Subcutaneous abdominal adipose tissue (tissue), 5 donors: ENCODE results near the gene SLC6A12.

Experiments
- H3K27ac ChIP-seq: one replicate; pipeline ENCODE4 v1.7.0; 2013; ENCODE audit warnings: low read depth, mild to moderate bottlenecking, inconsistent platforms, low read length, moderate library complexity
- H3K27me3 ChIP-seq, 5 donors: one replicate each; pipeline ENCODE4 v1.7.0; 2013; ENCODE audit warnings: low read length in 5 of 5, inconsistent platforms in 1 of 5; ENCODE audit not compliant: control insufficient read depth in 5 of 5, insufficient read depth in 4 of 5
- H3K36me3 ChIP-seq, 5 donors: one replicate each; pipeline ENCODE4 v1.7.0; 2013; ENCODE audit warnings: low read length in 5 of 5; ENCODE audit not compliant: control insufficient read depth in 5 of 5, insufficient read depth in 5 of 5
- H3K4me1 ChIP-seq, 5 donors: one replicate each; pipeline ENCODE4 v1.7.0; 2013; ENCODE audit warnings: low read length in 5 of 5, mild to moderate bottlenecking in 3 of 5, moderate library complexity in 1 of 5; ENCODE audit not compliant: control insufficient read depth in 5 of 5, insufficient read depth in 5 of 5
- H3K4me3 ChIP-seq, 5 donors: one replicate each; pipeline ENCODE4 v1.7.0; 2013; ENCODE audit warnings: low read length in 5 of 5, low read depth in 1 of 5
- H3K9ac ChIP-seq, 5 donors: one replicate each; pipeline ENCODE4 v1.7.0; 2013; ENCODE audit warnings: low read length in 5 of 5, mild to moderate bottlenecking in 4 of 5, moderate library complexity in 3 of 5
- H3K9me3 ChIP-seq, 5 donors: one replicate each; pipeline ENCODE4 v1.7.0; 2013; ENCODE audit warnings: low read length in 5 of 5; ENCODE audit not compliant: control insufficient read depth in 5 of 5
- donor health status: healthy.
- donor health status: healthy.
- donor health status: healthy.
- donor health status: healthy.
- donor health status: healthy.

The SLC6A12 gene

DNA sequence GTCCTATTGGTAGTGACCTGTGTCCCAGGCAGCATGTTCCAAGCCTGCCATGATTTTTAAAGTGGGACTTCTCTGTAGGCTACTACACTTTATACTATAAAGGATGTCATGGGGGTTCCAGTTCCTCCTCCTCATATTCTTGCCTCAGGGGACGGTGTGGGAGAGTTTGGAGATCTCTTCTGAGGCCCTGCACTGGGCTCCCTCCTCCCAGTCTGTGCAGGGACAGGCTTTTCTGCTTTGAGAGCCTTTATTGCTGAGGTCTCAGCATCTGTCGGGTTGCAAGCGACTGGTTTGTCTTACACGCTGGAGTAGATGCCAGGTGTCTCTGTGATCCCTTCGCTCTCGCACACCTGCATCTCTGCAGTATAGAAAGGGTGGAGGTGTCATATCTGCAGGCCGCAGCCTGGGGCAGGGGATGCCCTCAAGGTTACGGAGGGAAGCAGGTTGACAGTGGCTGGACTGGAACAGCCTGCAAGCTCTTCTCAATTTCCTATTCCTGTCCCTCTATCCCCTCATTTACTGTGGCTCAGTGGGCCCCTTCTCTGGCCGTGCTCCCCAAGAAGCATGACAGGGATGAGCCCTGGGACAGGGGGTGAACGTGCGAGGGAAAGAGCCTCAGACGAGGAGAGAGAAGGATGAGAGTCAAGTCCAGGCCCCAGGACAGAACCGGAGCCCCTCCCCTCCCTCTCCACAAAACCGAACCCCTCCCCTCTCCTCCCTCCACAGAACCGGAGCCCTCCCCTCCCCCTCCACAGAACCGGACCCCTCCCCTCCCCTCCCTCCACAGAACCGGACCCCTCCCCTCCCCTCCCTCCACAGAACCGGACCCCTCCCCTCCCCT, 51.3 kb downstream of the SLC6A12 start:
- H3K9ac ChIP-seq: no peak overlapping the region
- no peaks in the 10 kb centered on the region for H3K9me3 ChIP-seq
- no peak overlapping the region for H3K27ac ChIP-seq
- no peaks in the 10 kb centered on the region for H3K27me3 ChIP-seq
- H3K4me1 ChIP-seq: peaks cover 0 to 13% (median 0%) of the 10 kb centered on the region in 5 donors
- H3K36me3 ChIP-seq: peaks cover 0 to 8% (median 2%) of the 10 kb centered on the region in 5 donors
- no peak overlapping the region for H3K4me3 ChIP-seq

DNA sequence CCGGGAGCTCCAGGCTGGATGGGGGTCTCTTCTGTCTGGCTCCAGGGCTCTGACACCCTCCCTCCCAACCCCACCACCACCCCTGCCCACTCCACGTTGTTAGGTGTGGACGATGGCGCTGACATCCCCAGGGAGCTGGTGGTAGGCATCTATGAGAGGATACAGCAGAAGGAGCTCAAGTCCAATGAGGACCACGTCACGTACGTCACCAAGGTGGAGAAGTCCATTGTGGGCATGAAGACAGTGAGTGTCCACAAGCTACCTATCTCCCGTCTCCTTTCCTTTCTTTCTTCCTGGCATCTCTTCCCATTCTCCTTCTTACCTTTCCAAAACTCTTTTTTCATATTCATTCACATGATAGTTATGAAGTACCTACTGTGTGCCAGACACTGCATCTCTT, 52.1 kb downstream of the SLC6A12 start:
- H3K36me3 ChIP-seq: peaks cover 0 to 8% (median 2%) of the 10 kb centered on the region in 5 donors
- H3K9ac ChIP-seq: no peak overlapping the region
- no peaks in the 10 kb centered on the region for H3K27me3 ChIP-seq
- H3K4me3 ChIP-seq: no peak overlapping the region
- no peak overlapping the region for H3K27ac ChIP-seq
- peaks cover 0 to 5% (median 0%) of the 10 kb centered on the region in 5 donors for H3K4me1 ChIP-seq
- H3K9me3 ChIP-seq: no peaks in the 10 kb centered on the region

DNA sequence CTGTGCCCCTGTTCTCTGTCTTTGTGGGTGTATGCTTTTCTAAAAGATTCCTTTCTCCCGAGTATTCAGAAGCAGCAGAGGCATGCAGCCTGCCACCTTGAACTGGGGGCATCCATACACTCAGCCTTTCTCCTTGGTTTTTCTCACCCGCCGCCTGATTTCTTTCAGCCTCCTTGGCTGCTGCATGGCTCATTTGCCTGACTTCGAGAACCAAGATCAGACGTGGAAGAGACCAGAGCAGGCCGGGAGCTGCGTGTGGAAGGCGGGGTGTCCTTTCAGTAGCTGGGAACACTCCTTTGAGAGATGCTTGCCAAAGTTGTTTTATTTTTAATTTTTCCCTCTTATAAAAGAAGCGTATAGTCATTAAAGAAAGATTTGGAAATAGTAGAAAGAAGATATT, 53.1 kb downstream of the SLC6A12 start:
- no peak overlapping the region for H3K9ac ChIP-seq

DNA sequence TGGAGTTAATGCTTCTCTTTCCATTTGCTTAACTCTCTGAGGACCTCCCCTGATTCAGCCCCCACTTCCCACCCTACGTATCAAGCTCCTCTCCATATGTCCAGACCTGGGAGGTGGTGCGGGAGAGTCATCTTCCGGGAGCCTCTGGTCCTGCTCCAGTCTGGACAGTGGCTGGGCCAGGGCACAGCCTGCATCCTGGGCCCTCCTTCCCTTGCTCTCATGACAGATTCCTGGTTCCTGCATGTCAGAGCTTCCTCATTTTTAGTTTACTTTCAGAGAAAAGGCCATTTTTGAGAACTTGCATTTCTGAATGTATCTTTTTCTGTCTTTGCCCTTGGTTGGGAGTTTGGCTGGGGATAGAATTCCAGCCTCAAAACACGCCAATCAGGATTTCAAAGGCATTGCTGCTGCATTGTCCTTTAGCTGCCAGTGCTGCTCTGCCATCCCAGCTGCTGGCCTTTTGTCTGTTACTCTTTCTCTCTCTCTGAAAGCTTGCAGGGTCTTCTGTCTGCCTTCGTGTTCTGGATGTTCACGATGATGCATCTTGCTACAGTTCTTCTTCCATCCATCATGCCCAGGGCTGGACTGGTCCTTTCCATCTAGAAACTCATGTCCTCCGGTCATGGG, 54.7 kb downstream of the SLC6A12 start:
- Histone ChIP-seq H3K4me3 (no peak overlapping the region), H3K9ac (no peak overlapping the region), H3K27ac (no peak overlapping the region), H3K27me3 (peaks cover 0 to 6% (median 0%) of the 10 kb centered on the region in 5 donors), H3K9me3 (no peaks in the 10 kb centered on the region), H3K36me3 (peaks cover 0 to 5% (median 0%) of the 10 kb centered on the region in 5 donors), H3K4me1 (no peaks in the 10 kb centered on the region)

More for the DNA sequence above, 53.1 kb downstream of the SLC6A12 start:
- H3K4me3 ChIP-seq: no peak overlapping the region
- H3K9me3 ChIP-seq: no peaks in the 10 kb centered on the region
- H3K36me3 ChIP-seq: peaks cover 0 to 8% (median 2%) of the 10 kb centered on the region in 5 donors
- peaks cover 0 to 3% (median 0%) of the 10 kb centered on the region in 5 donors for H3K27me3 ChIP-seq
- H3K4me1 ChIP-seq: no peaks in the 10 kb centered on the region
- no peak overlapping the region for H3K27ac ChIP-seq

DNA sequence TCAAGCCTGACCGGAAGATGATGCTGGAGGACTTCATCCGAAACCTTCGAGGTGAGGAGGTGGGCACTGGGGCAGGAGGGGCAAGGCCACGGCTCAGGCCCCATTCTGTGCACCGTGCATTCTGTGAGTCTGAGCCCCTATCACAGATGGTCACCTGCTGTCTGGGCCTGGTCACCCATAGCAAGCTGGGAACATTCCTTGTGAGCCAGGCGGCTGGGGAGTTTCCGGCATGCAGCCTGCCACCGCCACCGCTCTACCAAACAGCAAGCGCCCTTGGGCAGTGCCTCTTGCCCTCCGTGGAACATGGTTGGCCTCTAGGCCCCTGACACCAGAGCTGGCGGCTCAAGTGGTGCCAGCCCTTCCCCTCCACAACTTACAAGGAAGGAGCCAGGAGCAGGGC, 56.3 kb downstream of the SLC6A12 start:
- no peaks in the 10 kb centered on the region for H3K9me3 ChIP-seq

DNA sequence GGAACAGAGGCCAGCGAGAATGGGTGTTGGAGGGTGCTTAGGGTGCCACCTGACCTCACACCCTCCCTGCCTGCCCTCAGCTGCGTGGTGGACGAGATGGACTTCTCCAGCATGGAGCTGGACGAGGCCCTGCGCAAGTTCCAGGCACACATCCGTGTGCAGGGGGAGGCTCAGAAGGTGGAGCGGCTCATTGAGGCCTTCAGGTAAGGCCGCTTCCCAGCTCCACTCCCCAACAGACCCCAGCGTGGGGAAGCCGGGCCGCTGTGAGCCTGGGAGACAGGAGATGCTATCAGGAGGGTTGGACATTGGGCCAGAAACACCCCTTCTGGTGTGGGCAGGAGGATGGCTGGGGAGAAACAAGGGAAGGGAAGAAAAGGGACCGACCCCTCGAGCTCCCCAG, 57.0 kb downstream of the SLC6A12 start:
- peaks cover 0 to 6% (median 0%) of the 10 kb centered on the region in 5 donors for H3K27me3 ChIP-seq
- no peak overlapping the region for H3K27ac ChIP-seq
- H3K36me3 ChIP-seq: no peaks in the 10 kb centered on the region
- H3K9me3 ChIP-seq: no peaks in the 10 kb centered on the region
- peaks cover 0 to 16% (median 10%) of the 10 kb centered on the region in 5 donors for H3K4me1 ChIP-seq
- H3K4me3 ChIP-seq: no peak overlapping the region
- no peak overlapping the region for H3K9ac ChIP-seq

More for the DNA sequence above, 56.3 kb downstream of the SLC6A12 start:
- Histone ChIP-seq H3K27me3 (peaks cover 0 to 6% (median 0%) of the 10 kb centered on the region in 5 donors), H3K4me3 (no peak overlapping the region), H3K4me1 (peaks cover 0 to 10% (median 8%) of the 10 kb centered on the region in 5 donors), H3K27ac (no peak overlapping the region), H3K36me3 (no peaks in the 10 kb centered on the region), H3K9ac (no peak overlapping the region)

DNA sequence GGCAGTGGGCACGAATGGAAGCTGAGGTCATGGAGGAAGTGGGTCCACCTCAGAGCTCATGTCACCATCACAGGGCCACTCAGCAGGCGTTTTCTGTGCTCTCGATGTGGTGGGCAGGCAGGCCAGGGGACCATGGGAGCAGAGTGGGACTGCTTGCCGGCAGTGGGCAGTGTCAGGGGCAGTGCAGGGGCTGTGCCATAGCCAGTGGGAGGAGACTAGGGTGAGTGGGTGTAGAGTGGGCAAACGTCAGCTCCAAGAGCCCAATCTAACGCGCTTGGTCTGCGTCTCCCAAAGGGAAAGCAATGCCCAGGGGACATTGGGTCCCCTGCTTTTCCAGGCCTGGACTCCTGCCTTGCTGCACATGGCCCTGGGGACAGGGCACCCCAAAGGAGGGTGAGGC, 58.3 kb downstream of the SLC6A12 start:
- Histone ChIP-seq H3K4me3 (no peak overlapping the region), H3K36me3 (no peaks in the 10 kb centered on the region), H3K27ac (no peak overlapping the region), H3K9ac (no peak overlapping the region), H3K9me3 (no peaks in the 10 kb centered on the region), H3K4me1 (peaks cover 0 to 16% (median 10%) of the 10 kb centered on the region in 5 donors), H3K27me3 (peaks cover 0 to 6% (median 0%) of the 10 kb centered on the region in 5 donors)

DNA sequence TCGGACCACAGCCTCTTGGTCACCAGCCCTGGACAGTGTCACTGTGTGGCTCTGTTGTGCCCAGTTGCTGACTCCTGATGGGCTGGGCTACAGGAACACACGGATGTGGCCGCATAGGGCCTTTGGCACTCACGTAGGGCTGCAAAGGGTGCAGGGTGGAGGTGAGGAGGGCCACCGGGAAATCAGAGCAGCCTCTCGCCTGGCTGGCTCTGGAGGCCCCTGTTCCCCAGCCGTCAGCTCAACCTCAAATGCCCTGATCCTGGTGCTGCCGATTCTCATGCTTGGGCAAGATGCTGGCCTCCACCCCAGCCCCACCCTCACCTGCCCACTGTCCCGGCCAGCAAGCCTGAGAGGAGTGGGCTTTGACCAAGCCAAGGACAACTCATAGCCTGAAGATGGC, 59.0 kb downstream of the SLC6A12 start:
- no peaks in the 10 kb centered on the region for H3K36me3 ChIP-seq
- no peak overlapping the region for H3K9ac ChIP-seq
- H3K4me3 ChIP-seq: no peak overlapping the region
- no peaks in the 10 kb centered on the region for H3K9me3 ChIP-seq
- no peak overlapping the region for H3K27ac ChIP-seq
- peaks cover 0 to 16% (median 10%) of the 10 kb centered on the region in 5 donors for H3K4me1 ChIP-seq
- peaks cover 0 to 6% (median 0%) of the 10 kb centered on the region in 5 donors for H3K27me3 ChIP-seq

DNA sequence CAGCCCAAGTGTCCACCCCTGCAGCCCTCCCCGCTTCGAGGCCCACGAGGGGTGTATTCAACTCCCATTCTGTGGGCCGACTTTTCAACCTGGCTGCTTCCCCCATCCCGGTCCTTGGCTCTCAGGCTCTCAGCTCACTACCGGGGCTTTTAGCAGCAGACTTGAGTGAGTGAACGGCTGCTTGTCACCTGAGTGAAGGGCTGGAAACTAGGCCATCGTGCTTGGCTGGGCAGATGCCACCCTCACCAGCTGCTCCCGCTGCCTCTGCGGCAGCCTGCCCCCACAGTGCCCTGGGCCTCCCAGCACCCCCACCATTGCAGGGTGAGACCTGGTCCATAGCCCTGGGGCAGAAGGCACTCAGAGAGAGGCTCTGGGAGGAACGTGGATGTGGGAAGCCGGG, 59.9 kb downstream of the SLC6A12 start:
- H3K4me1 ChIP-seq: peaks cover 0 to 25% (median 15%) of the 10 kb centered on the region in 5 donors
- H3K36me3 ChIP-seq: no peaks in the 10 kb centered on the region
- H3K9me3 ChIP-seq: no peaks in the 10 kb centered on the region
- no peak overlapping the region for H3K4me3 ChIP-seq
- H3K27me3 ChIP-seq: peaks cover 0 to 6% (median 0%) of the 10 kb centered on the region in 5 donors
- H3K27ac ChIP-seq: no peak overlapping the region
- no peak overlapping the region for H3K9ac ChIP-seq
